MV-4-11 (cell line): ENCODE data around the gene ATG12.
"Not testable (repeated sequence)": the region's sequence is repeated elsewhere in the genome, so short reads cannot be mapped to it uniquely, and the experiment has no call there.

Source experiments
- DNase-seq: peaks from one replicate; lab custom pipeline; 2025; lab: John Stamatoyannopoulos, UW

ATG12 gene

DNA sequence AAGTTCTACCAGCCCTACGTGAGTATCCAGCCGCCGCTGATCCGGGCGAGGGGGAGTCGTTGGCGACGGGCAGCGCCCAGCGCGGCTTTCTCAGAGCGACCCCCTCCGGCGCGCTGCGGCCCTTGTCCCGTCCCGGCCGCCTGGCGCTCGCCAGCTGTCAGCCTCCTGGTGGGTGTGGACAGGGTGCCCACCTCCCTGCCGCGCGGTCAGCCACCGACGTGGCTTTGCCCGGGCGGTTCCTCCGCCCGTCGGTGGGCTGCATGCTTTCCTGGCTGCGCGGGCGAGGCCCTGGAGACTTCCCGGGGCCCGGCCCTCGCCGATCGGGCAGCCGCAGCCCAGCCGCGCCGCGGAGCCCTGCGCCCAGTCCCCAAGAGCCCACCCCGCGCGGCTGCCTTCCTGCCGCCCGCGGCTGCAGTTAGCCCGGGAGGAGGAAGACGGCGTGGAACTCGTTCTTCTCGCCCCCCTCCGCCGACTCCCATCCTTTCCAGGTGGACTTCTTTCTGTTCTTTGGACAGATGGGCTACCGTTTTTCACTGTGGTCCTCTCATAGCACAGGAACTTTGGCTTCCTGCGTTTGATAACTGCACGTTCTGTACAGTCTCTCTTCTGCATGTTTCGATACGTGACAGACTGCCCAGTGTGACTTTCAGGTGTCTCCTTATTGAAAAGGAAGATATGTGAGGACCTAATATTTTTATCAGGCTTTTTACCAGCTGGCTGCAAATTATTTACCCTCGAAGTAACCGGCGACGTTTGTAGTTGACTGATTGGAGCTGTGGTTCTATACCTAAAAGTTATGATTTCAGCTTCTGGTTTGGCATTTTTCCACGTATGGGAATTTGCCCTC, 947 bp upstream of the ATG12 start:
- DNase-seq: no peak

DNA sequence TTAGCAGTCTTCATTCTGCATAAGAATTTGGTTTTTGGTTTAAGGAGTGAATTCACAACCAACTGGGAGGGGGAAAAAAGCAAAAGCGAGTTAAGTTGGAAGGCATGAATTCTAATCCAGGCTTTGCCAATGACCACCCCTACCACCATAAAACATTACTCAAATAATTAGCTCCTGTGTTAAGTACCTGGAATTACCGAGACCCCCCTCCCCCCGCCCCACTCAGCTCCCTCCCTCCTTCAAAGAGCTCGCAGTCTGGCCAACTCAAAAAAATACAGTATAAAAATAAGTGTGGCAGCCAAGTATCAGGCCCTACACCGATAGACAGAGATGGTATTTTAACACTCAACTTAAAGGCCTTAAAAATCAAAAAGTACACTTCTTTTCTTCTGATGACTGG, 492 bp downstream of the ATG12 start:
- no peak for DNase-seq

DNA sequence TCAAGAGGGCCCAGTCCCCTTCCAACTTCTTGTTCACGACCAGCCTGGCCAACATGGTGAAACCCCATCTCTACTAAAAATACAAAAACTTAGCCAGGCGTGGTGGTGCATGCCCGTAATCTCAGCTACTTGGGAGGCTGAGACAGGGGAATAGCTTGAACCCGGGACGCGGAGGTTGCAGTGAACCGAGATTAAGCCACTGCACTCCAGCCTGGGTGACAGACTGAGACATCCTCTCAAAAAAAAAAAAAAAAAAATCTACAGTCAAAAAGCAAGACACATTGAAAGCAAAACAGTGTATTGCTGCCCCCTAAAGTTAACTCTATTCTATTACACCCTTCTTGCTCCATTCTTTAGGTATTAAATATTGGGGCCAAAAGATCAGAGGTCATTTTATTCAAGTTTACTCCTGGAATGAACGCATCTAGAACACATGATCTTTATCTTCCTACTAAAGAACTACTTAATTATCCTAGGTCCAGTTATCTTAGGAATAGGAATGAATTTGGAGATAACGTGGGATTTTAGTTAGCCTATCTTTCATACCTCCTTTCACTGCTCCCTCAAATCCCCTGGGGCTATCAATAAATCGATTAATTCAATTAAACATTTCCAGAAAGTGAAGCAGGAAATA, 2.4 kb downstream of the ATG12 start:
- DNase-seq: peak; percentile 70

DNA sequence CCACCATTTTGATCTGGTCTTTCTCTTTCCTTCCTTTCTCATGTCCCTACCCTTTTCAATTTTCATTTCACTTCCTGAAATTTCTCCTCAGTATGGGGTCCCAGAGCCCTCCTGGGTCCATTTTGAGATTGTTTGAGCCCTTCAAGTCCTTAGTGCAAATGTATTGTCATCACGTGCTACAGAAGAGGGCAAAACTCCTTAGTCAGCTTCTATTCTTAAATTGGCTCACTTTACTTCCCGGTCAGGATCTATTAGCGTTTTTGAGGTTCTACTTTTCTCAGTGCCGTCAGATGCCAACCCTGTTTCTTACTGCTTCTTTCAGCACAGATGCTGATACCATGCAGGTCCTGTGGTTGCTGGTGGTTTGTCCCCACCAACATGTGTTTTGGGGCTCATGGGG, 5.9 kb downstream of the ATG12 start:
- DNase-seq: no peak

DNA sequence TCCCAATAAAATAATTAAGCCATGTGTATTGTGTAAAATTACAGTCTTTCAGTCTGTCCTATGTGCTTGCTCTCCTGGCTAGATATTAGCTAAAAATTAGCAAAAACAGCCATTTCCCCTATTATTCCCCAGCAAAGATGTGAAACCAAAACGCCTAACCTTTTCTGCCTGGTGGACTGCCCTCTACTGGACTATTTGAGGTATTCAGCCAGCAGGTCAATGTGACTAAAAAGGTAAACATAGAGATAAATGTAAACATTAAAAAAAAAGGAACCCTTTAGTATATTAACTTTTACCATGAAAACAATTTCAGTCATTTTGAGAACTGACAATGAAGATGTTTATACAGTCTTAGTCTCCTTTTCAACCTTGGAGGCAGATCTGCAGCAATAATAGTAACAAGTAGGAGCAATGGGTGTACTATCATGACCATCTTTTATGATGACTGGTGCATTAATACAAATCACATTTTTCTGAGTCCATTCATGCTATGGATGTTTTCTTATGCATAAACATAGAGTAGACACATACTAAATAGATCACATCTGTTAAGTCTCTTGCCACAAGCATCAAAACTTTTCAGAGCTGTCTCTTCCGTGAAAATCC, 10.1 kb downstream of the ATG12 start:
- peak; percentile 31 for DNase-seq

DNA sequence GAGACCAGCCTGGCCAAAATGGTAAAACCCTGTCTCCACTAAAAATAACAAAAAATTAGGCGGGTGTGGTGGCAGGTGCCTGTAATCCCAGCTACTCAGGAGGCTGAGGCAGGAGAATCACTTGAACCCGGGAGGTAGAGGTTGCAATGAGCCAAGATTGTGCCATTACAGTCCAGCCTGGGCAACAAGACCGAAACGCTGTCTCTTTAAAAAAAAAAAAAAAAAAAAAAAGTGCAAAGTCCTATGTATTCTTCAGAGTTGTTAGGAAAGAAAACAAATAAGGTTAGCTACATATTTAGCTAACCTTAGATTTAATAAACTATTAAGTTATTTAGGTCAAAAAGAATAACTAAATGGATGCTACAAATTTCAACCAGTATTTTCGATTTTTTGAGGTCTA, 11.5 kb downstream of the ATG12 start:
- no peak for DNase-seq

DNA sequence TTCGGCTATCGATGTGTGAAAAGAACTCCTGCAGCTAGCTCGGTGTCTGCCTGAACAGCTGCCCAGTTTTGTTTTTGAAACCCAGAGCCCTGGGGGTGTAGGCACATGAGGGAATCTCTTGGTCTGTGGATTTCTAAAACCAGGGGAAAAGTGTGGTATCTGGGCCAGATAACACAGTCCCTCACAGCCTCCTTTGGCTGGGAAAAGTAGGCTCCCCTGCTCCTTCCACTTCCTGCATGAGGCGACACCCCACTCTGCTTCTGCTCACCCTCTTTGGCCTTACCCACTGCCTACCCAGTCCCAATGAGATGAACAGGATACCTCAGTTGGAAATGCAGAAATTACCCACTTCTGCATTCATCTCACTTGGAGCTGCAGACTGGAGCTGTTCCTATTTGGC, 15.4 kb downstream of the ATG12 start:
- DNase-seq: no peak

DNA sequence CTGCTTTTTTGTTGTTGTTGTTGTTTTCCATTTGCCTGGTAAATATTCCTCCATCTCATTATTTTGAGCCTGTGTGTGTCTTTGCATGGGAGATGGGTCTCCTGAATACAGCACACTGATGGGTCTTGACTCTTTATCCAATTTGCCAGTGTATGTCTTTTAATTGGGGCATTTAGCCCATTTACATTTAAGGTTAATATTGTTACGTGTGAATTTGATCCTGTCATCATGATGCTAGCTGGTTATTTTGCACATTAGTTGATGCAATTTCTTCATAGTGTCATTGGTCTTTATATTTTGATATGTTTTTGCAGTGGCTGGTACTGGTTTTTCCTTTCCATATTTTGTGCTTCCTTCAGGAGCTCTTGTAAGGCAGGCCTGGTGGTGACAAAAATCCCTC, 16.4 kb downstream of the ATG12 start:
- not testable (repeated sequence) for DNase-seq

DNA sequence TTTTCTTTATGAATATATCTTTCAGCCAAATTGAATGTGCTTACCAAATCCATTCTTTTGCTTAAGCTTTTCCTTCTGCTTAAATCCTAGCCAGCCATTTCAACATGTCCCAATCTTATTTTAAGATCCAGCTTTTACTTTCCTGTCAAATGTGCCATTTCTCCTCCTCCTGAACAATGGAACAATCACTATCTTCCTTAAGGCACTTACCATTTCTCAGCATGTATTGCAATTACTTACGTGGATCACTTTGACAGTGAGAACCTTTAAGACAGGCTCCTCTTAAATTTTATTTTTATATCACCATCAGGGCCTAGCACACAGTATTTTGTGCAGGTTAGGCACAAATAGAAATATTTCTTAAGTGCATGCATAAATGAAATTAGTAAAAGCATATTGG, 20.5 kb downstream of the ATG12 start:
- no peak for DNase-seq

DNA sequence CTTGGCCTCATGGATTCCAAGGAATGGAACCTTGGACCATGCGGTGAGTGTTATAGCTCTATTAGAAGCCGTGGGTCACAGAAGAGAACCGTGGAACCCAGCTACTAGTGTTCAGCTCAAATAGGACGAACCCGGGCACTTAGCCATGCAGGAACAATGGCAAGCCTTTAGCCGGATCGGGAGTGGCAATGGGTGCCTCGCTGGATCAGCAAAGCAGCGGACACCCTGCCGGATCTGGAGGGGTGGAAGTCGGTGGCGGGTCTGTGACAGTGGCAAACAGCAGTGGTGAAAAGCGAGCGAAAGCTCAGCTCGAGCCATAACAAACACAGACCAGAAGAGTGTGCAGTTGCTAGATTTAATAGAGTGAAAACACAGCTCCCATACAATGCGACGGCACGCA, 22.5 kb downstream of the ATG12 start:
- no peak for DNase-seq

DNA sequence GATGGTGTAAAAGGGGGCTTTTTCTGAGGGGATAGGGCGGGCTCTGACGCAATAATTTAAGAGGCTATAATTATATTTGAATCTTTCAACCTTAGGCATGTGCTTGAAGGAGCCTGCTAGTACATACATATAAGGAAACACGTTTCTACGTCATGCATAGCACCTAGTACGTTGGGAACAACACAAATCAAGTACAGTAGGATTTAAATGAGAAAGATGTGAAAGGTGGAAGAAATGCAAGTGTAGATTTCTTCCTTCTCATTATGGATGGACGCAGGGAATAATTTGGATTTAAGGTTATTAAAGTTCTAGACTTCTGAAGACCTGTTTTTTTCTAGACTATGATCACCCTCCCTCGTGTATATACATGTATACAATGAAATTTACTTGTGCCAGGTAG, 24.0 kb downstream of the ATG12 start:
- no peak for DNase-seq

DNA sequence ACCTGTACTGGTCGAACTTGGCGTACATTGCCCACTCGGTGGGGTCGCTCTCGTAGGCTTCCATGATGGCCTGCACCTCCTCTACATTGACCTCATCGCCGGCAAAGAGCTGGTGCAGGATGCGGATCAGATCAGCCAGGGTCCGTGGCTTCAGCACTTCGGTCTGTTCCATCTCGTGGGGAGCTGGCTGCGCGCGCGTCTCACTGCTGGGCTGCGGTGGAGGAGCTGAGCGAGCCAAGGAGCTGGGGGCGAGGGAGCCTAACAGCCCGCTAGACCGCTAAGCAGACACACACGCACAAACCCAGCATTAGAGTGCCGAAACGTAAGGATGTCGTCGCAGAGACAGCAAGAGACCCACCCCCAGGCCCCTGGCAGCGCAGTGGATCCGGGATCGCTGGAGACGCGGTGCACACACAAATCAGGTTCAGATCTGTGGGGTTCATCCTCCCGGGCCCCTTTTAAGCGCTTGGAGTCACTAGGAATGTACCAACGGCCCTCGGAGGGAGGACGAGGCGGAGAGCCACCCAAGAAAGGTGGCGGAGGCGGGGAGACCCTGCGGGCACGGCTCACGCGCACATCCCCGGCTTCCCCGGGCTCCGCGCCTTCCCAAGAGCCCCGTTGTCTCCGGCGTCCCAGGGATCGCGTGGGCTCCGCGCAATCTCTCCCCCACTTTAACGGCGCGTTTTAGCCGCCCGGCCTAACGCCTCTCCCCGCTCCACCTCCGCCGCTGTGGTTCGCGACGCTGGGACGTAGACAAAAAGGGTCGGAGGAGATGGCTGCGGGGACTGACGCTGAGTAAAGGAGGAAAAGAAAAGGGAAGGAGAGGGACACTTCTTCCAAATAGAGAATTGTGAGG, 24.9 kb downstream of the ATG12 start, which contains the start of gene CDO1:
Gene CDO1 (minus strand): TSS at position 434 of the 856 bp plus-strand sequence. CDS start 262 bp downstream, at position 172.
- DNase-seq: no peak

DNA sequence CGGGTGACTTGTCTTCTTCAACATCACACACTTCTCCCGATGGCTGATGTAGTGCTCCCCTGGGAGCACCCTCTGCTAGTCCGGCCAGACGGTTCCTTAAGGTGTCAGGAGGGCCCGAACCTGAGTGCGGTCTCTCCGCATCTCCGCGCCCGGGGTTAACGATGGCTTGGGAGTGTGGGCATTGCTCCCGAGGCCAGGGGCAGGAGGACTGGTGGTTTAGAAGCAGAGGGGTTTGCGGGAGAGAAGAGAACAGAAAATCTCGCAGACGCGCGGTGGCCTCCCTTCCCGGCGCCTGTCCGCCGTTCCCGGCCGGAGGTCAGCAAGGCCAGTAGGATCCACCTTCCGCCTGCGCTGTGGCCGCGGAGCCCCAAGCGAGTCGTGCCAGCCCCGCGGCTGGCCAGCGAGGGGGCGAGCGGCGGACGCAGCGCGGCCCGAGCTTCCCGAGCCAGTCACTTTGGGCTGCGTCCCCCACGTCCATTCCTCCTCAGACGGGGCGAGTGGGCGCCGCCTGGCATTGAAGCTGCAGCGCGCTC, 25.6 kb downstream of the ATG12 start:
- no peak for DNase-seq

DNA sequence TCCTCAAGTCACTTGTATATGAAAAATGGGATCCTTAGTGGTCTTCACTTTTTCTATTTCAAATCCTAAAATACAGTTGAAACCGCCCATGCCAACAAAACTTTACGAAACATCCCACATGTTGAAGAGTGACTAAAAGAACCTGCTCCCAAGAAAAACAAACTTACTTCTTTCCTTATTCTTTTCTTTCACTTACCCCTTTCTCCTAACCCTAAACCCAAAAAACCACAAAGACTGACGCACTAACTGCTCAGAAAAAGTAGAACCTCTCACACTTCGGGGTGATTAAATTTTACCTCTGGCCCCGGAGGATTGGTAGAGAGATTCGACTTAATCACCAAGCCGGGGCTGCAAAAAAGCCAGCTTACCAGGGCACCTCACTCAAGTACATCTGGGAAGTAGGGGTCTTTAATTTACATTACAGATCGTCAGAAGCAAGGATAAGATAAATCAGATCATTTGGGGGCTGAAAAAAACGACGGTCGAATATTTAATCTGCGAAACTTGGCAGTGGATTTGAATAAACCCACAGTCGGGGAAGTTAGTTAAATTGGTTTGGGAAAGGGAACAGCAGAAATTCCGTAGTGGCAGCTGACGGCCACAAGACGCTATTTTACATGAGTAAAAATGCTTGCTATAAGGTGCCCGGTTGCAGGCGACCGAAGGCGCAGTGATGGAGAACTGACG, 26.2 kb downstream of the ATG12 start:
- peak; percentile 46 for DNase-seq

DNA sequence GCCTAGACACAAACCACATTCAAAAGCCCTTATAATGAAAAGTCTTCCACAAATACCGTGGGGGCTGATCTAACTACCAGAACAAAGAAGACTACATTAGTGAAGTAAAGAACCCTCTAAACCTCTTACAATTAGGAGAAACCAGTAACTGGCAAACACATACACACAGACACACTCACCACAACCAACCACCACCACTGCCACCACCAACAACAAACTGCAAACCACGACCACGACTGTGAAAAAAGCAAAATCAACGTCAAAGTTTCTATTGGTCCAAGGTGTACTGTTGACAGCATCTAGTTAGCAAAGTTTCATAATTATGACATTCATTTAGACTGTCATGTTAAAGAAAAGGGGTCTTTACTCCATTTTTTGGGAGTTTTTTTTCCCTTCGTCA, 27.6 kb downstream of the ATG12 start:
- DNase-seq: no peak

DNA sequence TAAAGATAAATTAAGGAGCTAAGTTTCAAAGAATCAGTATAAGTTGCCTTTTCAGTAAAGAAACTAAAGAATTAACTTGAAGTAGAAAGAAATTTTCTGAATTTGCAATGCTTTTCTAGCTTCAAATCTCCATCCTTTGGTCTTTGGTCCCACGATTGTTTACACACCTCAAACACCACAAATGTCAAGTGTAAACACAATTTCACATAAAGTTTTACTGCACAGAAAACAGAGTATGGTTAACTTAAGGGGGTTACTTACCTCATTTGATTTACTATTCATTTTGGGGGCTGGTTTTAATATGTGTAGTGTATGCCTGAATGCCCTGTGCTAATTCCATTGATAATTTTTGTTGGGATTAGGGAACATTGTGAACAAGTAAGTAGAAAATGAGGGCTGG, 29.0 kb downstream of the ATG12 start:
- no peak for DNase-seq

DNA sequence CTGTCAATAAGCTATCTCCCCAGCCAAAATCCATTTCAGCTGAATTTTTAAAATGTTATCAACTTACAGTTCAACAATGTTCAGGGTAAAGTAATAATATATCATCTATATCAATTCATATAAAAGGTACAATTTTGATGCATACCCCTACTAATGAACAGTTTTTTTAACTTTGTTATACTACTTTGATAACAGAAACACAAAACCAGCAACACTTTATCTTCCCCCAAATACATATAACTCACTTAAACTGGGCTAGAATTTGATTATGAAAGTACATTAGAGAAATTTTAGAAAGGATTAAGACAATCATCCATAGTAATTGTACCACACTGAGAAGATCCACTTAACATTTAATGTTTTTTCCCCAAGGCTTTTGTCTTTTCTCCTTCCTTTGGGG, 30.0 kb downstream of the ATG12 start:
- no peak for DNase-seq

DNA sequence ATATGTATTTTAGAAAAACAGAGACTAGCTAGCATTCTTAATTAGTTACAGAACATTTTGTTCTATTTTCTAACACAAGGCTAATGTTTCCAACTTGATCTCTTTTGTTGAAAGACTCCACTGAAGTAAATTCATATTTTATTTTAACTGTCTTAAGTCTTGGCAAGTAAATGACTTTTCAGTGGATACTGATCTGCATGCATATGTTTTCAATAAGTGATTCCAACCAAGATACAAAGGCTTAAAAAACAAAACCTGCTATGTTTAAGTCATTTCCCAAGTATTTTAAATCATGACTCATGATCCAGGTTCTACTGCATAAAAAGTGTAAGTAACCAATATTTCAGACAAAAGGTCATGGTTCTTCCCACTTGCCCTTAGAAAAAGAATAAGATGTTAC, 30.6 kb downstream of the ATG12 start:
- no peak for DNase-seq

DNA sequence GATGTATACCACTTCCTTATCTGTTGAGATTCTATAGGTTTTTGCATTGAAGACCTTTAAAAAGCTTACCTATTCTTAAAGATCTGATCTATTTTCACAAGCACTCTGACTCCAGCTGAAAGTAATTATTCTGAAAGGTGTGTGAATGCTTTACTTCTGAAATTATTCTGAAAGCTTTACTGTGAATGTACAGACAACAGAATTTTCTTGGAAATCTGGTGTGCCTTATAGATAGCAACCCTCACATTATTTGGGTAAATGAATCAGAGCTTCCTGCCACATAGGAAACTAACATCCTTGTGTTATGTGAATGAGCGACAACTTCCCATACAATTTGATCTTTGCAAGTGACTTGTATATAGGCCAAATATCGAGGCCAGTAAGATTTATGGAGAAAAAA, 31.4 kb downstream of the ATG12 start:
- no peak for DNase-seq

DNA sequence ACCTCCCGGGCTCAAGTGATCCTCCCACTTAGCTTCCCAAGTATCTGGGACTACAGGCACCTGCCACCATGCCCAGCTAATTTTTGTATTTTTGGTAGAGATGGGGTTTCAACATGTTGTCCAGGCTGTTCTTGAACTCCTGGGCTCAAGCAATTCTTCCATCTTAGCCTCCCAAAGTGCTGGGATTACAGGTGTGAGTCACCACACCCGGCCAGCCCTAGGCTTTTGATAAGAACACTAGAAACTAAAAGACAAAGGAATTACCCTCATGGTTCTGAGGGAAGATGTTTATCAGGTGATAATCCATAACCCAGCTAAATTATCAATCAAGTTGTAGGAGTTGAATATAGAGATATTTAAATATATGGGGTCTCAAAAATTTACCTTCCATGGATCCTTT, 33.3 kb downstream of the ATG12 start:
- DNase-seq: not testable (repeated sequence)

DNA sequence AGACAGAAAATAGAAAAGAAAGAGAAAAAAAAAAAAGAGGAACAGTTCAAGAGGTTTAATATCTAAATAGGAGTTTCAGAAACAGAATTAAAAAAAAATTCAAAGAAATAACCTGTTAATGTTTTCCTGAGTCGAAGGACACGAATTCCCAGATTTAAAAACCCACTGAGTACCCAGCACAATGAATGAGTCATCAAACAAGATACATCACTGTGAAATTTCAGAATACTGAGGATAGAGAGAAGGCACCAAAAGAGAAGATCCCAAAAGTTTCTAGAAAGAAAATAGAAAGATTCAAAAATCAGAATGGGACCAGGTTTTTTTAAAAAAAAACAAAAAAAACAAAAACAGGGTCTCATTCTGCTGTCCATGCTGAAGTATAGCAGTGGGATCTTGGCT, 33.7 kb downstream of the ATG12 start:
- DNase-seq: no peak
